GM18526 (cell line): ENCODE data around the gene SMYD5.

Source experiments
- POLR2A ChIP-seq: IDR thresholded peaks from 3 replicates; pipeline ENCODE4 v1.6.1; 2011; ENCODE audit not compliant: insufficient read length; ENCODE audit errors: extremely low read depth

The SMYD5 gene

GRCh38 chr2:73214120-73215035 lies at the start of gene SMYD5:
Gene SMYD5, plus strand, starts transcription at chr2:73214245. Its CDS starts 22 bp downstream, at chr2:73214267.
- peak; percentile 65 for TF ChIP-seq POLR2A

- no peak for TF ChIP-seq POLR2A
Measured at GRCh38 chr2:73172963-73173362, 41.1 kb upstream of the SMYD5 start.

- TF ChIP-seq POLR2A = no peak
Measured at GRCh38 chr2:73173781-73174180, 40.3 kb upstream of the SMYD5 start.

- TF ChIP-seq POLR2A = no peak
Measured at GRCh38 chr2:73174244-73174643, 39.8 kb upstream of the SMYD5 start.

GRCh38 chr2:73174941-73175662 lies 38.9 kb upstream of the SMYD5 start:
- TF ChIP-seq POLR2A = no peak

- no peak for TF ChIP-seq POLR2A
Measured at GRCh38 chr2:73175663-73176204, 38.3 kb upstream of the SMYD5 start.

- no peak for TF ChIP-seq POLR2A
Measured at GRCh38 chr2:73176205-73176880, 37.7 kb upstream of the SMYD5 start.

- no peak for TF ChIP-seq POLR2A
Measured at GRCh38 chr2:73176881-73177644, 37.0 kb upstream of the SMYD5 start.

GRCh38 chr2:73177645-73178255 lies 36.3 kb upstream of the SMYD5 start:
- no peak for TF ChIP-seq POLR2A

- no peak for TF ChIP-seq POLR2A
Measured at GRCh38 chr2:73185965-73186364, 28.1 kb upstream of the SMYD5 start.

GRCh38 chr2:73187549-73187948 lies 26.5 kb upstream of the SMYD5 start:
- TF ChIP-seq POLR2A = no peak

GRCh38 chr2:73197579-73197978 lies 16.5 kb upstream of the SMYD5 start:
- TF ChIP-seq POLR2A = no peak

GRCh38 chr2:73202156-73203054 lies 11.6 kb upstream of the SMYD5 start, which contains the start of gene NOTO:
Gene NOTO, plus strand, starts transcription at chr2:73202574. Its CDS starts 93 bp downstream, at chr2:73202667.
- TF ChIP-seq POLR2A = no peak
